ENCODE data around the gene ECPAS. TPM values are rescaled to one million over a fixed set of nuclear protein-coding genes. Genes with fewer than 3 reads are reported as not detected.
"Not testable (repeated sequence)": the region's sequence is repeated elsewhere in the genome, so short reads cannot be mapped to it uniquely, and the experiment has no call there.

Gene ECPAS
- total RNA-seq, 1 donor from 2014 or later, result 81.5 TPM

DNA sequence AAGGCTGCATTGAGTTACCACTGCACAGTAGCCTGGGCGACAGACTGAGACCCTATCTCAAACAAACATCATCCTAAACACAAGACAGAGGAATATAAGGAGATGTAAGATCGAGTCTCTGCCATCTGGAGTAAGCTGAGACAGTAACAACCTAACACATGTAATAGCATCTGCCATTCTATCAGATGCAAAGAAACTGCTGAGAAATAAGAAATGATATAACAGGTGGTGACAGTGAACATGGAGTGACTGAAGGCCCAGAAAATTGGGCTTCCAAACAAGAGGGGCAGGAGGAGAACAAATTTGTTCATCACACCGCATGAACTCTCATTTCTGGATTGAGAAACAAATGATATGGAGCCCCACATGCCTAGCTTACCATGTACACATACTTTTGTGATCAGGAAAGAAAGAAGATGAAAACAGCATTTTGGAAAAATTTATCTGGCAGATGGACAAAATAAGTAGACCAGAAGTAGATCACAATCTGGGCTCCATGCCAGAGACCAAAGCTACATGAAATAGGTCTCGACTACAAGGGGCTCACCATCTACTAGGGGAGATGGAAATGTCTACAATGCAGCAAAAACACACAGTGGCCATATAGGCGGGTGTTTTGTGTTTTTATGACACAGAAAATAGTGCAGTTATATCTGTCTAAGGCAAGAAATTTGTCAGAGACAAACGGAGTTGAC, 45.5 kb downstream of the ECPAS start:
- no peak for DNase-seq (ENCODE audit: low spot score)
- intact Hi-C loops (cut with DNase I), result no loop called here

DNA sequence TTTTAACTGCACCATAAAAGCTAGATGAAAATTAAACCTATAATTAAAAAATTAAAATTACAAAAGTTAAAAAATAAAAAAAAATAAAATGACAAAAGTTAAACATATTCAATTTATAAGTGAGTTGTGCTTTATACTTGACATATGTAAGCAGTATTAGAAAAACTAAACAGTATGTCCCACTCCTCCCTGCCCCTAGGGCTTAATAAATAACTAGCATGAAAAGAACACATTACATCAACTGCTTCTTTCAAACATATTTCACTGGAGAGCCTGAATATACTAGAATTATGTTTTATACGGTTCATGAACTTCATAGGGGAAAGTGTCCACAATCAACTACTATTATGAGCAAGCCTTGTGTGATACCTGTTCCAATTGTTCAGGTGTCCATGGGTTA, 47.6 kb downstream of the ECPAS start:
- intact Hi-C loops (cut with DNase I), result no loop called here
- DNase-seq (ENCODE audit: low spot score), result no peak

DNA sequence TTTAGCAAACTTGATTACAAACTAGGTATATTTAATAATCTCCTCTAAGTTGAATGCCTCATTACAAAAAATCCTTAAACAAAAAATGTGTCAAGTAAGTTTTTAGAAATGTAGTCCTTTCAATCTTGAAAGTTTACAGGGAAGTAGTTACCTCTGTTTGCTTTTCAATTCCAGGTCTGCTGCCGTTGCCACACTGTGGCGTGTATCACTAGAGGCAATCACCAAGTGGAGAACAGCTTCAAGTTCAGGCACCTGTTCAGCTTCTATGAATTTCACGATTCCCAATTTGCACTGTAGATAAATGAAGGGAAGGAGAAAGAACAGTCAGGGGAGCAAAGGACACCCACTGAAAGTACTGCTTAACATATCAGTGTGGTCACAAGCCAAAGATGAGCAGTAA, 51.1 kb downstream of the ECPAS start:
- DNase-seq (ENCODE audit: low spot score), result no peak
- intact Hi-C loops (cut with DNase I), result no loop called here

DNA sequence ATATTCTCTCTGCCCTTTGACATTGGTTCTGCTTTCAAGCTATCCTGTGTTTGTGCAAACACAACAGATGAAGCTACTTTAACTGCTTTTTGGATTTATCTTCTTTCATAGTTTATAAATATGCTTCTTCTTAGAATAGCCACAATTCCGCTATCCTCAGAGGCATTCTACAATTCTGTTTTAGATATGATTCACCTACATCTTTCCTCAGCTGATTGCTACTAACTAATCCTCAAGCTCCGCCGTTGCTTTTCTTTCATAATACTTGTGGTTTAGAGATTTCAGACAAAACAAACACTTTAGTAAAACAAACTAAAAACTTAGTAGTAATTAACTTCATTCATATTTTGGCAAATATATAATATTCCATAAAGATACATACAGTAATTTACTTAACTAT, 52.5 kb downstream of the ECPAS start:
- no peak for DNase-seq (ENCODE audit: low spot score)
- intact Hi-C loops (cut with DNase I), result no loop called here

DNA sequence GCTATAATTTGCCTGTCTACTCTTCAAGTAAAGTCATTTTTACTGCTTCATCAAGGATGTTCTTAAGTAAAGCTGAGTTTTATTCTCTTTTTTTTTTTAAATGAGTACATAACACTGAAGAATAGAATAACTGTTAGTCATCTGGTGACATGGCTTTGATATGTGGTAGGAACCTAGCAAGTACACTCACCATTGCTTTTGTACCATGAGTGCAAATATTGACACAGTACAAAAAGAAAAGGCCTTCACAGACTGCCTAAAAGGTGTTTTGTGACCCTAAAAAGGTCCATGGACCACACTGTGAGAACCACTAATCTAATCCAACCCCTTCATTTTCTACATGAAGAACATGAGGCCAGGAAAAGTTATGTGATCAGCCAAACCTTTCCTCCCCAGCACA, 55.0 kb downstream of the ECPAS start:
- intact Hi-C loops (cut with DNase I), result no loop called here

DNA sequence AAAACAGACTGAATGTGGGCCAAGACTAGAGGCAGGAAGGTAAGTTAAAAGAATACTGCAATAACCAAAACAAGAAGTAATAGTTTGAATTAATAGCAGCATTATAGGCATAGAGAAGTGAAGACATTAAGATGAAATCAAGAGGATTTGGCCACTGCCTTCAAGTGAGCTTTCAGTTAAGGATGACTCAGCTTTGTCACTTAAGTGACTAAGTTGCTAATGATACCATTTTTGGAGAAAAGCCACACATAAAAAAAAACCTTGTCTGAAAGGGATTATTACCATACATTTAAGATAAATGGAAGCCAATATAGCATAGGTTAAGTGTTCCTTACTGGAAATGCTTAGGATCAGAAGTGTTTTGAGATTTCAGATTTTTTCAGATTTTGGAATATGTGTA, 57.0 kb downstream of the ECPAS start:
- no peak for DNase-seq (ENCODE audit: low spot score)
- intact Hi-C loops (cut with DNase I), result no loop called here

More for the DNA sequence above, 55.0 kb downstream of the ECPAS start:
- DNase-seq (ENCODE audit: low spot score), result no peak

DNA sequence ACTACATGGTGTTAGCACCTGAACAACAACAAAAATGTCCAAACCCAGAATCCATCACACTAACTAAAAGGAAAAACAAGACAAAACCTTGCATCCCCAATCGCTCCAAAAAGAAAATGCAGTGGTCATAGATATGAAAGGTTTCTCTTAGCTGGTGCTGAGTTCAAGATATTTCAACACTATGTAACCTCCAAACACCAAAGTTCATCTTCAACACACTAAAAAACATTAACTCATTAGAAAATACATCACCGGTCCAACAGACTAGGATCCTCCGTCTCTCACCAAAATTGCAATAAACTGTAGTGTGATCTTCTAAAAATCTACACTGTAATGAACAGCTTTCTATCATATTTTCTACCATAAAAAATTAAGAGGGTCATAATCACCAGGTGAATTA, 60.8 kb downstream of the ECPAS start:
- intact Hi-C loops (cut with DNase I), result no loop called here
- no peak for DNase-seq (ENCODE audit: low spot score)

DNA sequence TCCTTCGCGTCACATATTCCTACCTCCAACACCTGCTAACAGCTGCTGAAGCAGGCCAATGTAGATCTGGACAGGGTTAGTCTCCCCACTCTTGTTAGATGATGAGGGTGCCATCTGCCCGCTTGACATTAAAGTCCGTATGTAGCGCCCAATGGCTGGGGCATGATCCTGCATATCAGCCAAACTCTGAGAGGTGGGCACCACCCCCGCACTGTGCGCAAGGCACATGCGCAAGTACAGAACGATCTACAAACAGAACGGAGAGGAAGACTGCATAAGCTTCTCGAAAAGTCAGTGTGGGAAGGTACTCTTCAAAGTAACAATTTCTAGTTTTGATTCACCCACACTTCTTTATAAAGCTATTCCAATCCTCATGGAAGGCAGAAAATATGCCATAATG, 69.8 kb downstream of the ECPAS start:
- intact Hi-C loops (cut with DNase I), result no loop called here
- no peak for DNase-seq (ENCODE audit: low spot score)

DNA sequence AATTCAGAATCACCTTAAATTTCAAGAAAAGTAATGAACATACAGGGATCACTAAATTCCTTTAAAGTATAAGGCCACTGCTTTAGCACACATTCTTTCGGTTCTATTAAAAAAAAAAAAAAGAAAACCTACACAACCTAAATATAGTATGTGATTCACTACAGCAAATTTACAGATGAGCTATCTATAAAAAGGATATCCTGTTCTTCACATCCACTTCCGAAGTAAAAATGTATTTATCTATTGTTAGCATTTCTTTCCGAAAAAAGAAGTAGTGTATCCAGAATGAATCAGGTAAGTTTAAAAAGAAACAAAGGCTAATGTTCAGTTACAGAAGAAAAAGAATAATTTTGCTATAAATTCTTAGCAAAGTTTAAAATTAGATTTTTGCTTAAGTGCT, 70.2 kb downstream of the ECPAS start:
- DNase-seq (ENCODE audit: low spot score), result no peak
- intact Hi-C loops (cut with DNase I), result no loop called here

DNA sequence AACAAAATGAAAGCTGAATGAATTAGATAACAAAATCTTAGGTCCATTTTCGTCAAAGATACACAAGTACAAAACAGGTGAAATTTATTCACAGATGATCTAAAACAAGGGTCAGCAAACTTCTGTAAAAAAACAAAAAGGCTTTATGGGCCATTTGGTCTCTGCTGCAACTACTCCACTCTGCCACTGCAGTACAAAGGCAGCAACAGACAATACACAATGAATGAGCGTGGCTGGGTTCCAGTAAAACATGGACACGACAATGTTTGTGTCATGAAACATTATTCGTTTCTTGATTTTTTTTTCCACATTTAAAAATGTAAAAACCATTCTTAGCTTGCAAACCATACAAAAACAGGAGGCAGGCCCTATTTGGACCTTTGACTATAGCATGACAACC, 71.9 kb downstream of the ECPAS start:
- intact Hi-C loops (cut with DNase I), result no loop called here
- no peak for DNase-seq (ENCODE audit: low spot score)

DNA sequence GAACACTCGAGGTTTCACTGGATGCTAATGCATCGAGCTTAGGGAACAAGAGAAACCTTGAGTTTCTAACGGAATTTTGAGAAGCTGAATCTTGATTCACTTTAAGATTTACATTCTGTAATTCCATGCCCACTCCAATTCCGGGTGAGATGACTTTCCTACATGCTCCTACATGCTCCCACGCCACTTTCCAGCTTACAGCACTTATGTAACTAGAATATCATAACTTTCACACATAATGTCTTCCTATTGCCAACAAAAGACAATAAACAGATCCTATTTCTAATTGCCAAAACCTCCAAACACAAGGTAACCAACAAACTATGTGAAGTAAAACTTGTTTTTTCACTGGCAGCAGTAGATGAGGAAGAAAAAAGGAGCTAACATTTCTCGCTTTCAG, 72.9 kb downstream of the ECPAS start:
- intact Hi-C loops (cut with DNase I), result no loop called here
- no peak for DNase-seq (ENCODE audit: low spot score)

DNA sequence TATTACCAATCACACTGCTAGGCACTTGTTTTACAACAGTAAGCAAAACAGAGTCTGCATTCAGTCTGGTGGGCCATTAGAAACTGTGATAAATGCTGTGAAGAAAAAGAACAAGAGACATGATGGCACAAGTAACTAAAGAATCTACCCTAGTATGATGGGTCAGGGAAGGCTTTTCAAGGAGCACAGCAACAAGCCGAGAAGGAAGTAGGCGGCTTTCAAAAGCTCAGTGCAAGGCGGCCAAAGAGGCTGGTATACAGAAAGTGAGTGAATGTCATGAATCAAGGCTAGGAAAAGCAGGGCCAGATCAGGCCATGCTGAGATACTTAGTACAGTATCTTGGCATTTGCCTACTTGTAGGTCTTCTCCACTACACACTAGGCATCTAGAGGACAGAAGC, 76.4 kb downstream of the ECPAS start:
- no peak for DNase-seq (ENCODE audit: low spot score)
- intact Hi-C loops (cut with DNase I), result no loop called here

DNA sequence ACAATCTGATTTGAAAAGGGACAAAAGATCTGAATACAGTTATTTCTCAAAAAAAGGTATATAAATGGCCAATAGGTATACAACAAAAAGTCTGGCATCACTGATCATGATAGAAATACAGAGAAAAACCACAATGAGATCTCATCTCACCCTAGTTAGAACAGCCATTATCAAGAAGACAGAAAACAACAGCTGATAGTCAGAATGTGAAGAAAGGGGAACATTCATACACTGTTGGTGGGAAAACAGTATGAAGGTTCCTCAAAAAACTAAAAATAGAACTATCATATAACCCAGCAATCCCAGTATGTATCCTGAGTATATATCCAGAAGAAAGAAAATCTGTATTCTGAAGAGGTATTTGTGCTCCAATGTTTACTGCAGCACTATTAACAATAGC, 78.5 kb downstream of the ECPAS start:
- intact Hi-C loops (cut with DNase I), result no loop called here
- no peak for DNase-seq (ENCODE audit: low spot score)

DNA sequence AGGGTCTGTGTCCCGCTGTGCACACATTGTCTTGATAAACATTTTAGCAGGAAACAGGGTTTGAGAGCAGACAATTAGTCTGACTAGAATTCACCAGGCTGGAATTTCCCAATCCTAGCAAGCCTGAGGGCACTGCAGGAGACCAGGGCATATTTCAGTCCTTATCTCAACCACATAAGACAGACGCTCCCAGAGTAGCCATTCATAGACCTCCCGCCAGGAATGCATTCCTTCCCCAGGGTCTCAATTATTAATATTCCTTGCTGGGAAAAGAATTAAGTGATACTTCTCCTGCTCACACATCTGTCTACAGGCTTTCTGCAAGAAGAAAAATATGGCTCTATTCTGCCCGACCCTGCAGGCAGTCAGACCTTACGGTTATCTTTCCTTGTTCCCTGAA, 82.7 kb downstream of the ECPAS start:
- DNase-seq (ENCODE audit: low spot score); intact Hi-C loops (cut with DNase I): not testable (repeated sequence)

DNA sequence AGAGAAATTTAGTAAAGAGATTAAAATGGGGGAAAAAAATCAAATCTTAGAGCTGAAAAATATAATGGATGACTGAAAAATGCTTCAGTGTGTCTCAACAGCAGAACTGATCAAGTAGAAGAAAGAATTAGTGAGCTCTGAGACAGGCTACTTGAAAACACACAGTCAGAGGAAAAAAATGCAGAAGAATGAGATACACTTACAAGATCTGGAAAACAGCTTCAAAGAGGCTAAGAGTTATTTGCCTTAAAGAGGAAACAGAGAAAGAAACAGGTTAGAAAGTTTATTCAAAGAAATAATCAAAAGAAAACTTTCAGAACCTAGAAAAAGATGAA, 83.7 kb downstream of the ECPAS start:
- intact Hi-C loops (cut with DNase I), result no loop called here
- DNase-seq (ENCODE audit: low spot score), result no peak

DNA sequence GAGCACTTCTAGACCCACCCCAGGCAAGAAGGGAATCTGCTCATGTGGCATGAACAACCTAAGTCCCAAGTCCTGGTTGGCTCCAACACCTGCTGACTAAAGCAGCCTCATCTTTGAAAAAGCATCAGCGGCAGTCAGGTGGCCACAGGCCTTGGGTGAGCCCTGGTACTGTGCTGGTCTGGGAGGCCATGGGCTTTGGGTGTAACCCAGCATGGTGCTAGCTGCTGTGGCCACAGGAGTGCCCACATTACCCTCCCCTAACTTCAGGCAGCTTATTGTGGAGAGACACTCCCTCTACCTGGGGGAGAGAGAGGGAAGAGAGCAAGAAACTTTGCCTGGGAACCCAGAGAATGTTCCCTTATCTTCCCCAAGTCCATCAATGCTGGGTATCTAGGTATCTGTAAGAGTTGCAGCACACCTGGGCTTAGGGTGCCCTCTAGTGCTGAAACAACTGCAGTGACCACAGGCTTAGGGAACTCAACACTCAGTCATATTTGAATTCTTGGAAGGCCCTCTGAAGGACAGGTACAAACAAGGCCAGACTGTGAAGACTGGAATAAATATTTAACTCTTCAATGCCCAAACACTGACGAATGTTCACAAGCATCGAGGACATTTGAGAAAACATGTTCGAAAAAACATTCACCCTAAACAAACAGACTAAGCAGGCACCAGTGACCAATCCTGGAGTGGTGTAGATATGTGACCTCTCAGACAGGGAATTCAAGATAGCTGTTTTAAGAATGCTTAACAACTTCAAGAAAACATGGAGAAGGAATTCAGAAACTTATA, 84.2 kb downstream of the ECPAS start:
- intact Hi-C loops (cut with DNase I), result no loop called here
- no peak for DNase-seq (ENCODE audit: low spot score)

DNA sequence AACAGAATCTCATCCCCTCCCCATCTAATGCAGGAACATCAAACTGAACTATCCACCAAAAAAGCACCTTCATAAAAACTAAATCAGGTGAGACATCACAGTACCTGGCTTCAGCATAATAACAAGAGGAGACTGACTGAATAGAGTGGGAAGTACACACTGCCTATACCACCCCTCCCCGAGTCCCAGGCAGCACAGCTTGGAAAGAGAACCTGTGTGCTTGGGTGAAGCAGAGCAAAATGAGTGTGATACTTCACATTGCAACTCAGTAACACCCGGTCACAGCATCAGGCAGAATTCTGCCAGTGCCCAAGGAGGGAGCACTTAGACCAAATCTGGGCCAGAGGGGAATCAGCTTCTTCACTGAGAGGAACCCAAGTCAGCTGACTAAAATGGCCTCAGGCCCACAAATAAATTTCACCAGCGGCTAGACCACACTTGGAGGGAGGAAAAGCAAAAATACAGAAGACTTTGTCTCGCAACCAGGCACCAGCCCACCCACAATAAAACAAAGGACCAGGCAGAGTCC, 84.9 kb downstream of the ECPAS start:
- no peak for DNase-seq (ENCODE audit: low spot score)
- intact Hi-C loops (cut with DNase I), result no loop called here

DNA sequence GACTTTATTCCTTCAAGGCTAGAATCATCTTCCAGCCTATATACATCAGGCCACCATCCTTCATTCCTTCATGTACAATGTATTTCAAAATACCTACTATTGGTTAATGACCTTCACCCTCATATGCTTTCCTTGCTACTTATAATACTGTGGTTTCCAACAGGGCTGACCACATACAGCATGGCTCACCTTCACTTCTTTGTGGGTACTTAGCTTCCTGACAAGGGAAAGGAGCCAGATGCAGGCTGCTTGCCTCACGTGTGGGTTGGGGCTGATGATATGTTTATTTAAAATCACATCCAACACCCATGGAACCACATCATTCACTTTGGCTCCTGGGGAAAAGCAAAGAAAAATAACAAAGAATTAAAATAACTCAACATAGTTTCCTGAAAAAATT, 90.2 kb downstream of the ECPAS start:
- intact Hi-C loops (cut with DNase I), result no loop called here
- no peak for DNase-seq (ENCODE audit: low spot score)

DNA sequence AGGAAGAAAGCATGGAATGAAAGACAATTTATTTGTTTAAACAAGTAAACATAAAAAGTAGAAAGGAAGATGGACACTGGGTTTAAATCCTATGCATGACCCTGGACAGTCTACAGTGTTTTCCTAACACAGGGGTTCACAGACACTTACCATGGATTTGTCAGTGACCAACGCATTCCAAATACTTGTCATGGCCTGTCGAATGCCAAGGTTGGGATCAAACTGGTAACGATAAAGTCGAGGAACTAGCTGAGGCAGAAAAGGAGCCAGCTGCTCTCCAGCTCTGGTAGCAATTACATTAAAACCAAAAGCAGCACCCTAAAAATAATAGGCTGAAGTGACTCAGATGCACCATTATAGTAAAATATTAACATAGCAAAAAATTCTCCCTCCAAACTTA, 94.8 kb downstream of the ECPAS start:
- intact Hi-C loops (cut with DNase I), result no loop called here

DNA sequence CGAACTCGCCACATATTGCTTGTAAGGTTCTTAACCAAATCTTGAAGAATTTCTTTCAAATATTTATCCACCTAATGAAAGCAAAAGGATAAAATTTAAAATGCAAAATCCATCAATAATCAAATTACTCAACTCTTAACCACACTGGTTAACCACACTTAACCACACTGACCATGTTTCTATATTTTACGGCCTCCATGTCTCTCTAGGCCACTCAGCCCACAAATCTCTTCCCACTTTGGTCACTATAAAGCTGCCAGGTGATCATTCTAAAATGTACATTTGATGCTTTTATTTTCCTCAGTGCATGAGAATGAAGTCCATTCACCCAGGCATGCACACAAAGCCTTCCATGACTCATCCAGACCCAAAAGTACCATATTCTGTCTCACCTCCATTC, 97.8 kb downstream of the ECPAS start:
- DNase-seq (ENCODE audit: low spot score), result no peak
- intact Hi-C loops (cut with DNase I), result no loop called here

More for the DNA sequence above, 94.8 kb downstream of the ECPAS start:
- no peak for DNase-seq (ENCODE audit: low spot score)

DNA sequence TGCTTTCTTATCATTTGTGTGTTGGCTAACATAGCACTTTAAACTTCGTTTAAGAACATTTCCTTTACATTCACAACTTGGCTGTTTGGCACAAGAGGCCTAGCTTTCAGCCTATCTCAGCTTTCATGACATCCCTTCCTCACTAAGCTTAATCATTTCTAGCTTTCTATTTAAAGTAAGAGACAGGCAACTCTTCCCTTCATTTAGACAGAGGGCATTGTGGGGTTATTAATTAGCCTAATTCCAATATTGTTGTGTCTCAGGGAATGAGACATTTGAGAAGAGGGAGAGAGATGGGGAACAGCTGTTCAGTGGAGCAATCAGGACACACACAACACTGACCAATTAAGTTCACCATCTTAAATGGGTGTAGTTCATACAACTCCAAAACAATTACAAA, 103.2 kb downstream of the ECPAS start:
- intact Hi-C loops (cut with DNase I), result no loop called here
- DNase-seq (ENCODE audit: low spot score), result no peak

All from cardiac septum (tissue), 1 donor.